K562 (cell line): ENCODE measurements around the gene CHST15. TPM values are rescaled to one million over a fixed set of nuclear protein-coding genes. Genes with fewer than 3 reads are reported as not detected.

Experiments used
- ATAC-seq: fragments of 200-7000 bp; cut with Tn5 transposase; 3 replicates; pipeline ENCODE4 v1.9.1; 2020; ENCODE audit warnings: moderate library complexity
- BruUV-seq: library from RNA; stranded (reverse); fragments of 400-500 nt; replicated peaks from 2 replicates; lab custom pipeline; 2021; lab: Mats Ljungman, UMichigan
- CTCF ChIA-PET: fragments of 300-600 bp; formaldehyde crosslinking; extraction: SDS; loops from one replicate; lab custom pipeline; 2021; ENCODE audit warnings: low intra/inter-chr PET ratio; lab: Yijun Ruan, JAX
- POLR2A ChIA-PET: fragments of 300-600, 350-650 bp; sonication (Branson Sonifier 250); formaldehyde crosslinking; extraction: SDS; loops from one replicate; lab custom pipeline; 2021; ENCODE audit warnings: antibody characterized with exemption, inconsistent platforms; lab: Yijun Ruan, JAX
- DNase-seq, 4 experiments: peaks; one replicate each; pipeline versions ENCODE4 v3.0.0 to v3.0.0-alpha.2; 2011 to 2018; ENCODE audit warnings: low spot score in 3 of 4, mixed read lengths in 3 of 4; ENCODE audit errors: extremely low read depth in 1 of 4
- FAIRE-seq: peaks from 2 replicates; lab custom pipeline; 2011; peaks lifted over from hg19 to GRCh38; lab: Jason Lieb, UNC
- H2AFZ ChIP-seq: 2 replicates; pipeline ENCODE4 v1.6.0; 2011; ENCODE audit warnings: low read depth, low read length, control low read depth, inconsistent platforms
- H3K27ac ChIP-seq: fragments of 200-600 bp; 3 replicates; pipeline ENCODE4 v1.8.0; 2011; ENCODE audit warnings: low read depth, mild to moderate bottlenecking, control low read depth, inconsistent platforms, low read length, moderate library complexity, mixed read lengths; ENCODE audit errors: extremely low read depth
- H3K27me3 ChIP-seq, 2 experiments: fragments of 300-600 bp in 1 of 2; 2 replicates in 1 of 2; 3 replicates in 1 of 2; pipeline versions ENCODE4 v1.6.0 to v1.8.0; 2011; ENCODE audit warnings: inconsistent platforms in 2 of 2, low read length in 2 of 2, mild to moderate bottlenecking in 1 of 2, mixed read lengths in 1 of 2, moderate library complexity in 1 of 2; ENCODE audit not compliant: control insufficient read depth in 2 of 2, insufficient read depth in 2 of 2
- H3K36me3 ChIP-seq: fragments of 300-600 bp; 3 replicates; pipeline ENCODE4 v1.8.0; 2011; ENCODE audit warnings: mild to moderate bottlenecking, low read length, inconsistent platforms; ENCODE audit not compliant: control insufficient read depth, insufficient read depth
- H3K4me1 ChIP-seq, 2 experiments: fragments of 200-600 bp in 1 of 2; replicated peaks in 1 of 2; 2 replicates in 1 of 2; 3 replicates in 1 of 2; pipeline versions ENCODE4 v1.5.1 to v1.8.0; 2011; ENCODE audit warnings: inconsistent platforms in 2 of 2, low read length in 2 of 2, mild to moderate bottlenecking in 1 of 2, mixed read lengths in 1 of 2, moderate library complexity in 1 of 2; ENCODE audit not compliant: control insufficient read depth in 2 of 2, insufficient read depth in 2 of 2
- H3K4me2 ChIP-seq: 2 replicates; pipeline ENCODE4 v1.6.1; 2011; ENCODE audit warnings: low read length, control low read depth, inconsistent platforms, mixed read lengths; ENCODE audit not compliant: insufficient read depth
- H3K4me3 ChIP-seq: fragments of 200-600 bp; sonication (generic), shearing (Covaris generic); 2 replicates; pipeline ENCODE4 v1.5.1; 2016; ENCODE audit warnings: control low read depth, inconsistent platforms
- H3K79me2 ChIP-seq: fragments of 200-600 bp; 3 replicates; pipeline ENCODE4 v1.8.0; 2011; ENCODE audit warnings: low read length, inconsistent platforms; ENCODE audit not compliant: control insufficient read depth, insufficient read depth
- H3K9ac ChIP-seq, 2 experiments: 2 replicates each; pipeline versions ENCODE4 v1.6.0 to v1.6.1; 2011; ENCODE audit warnings: low read depth in 2 of 2, low read length in 2 of 2, control low read depth in 1 of 2, inconsistent platforms in 1 of 2, mild to moderate bottlenecking in 1 of 2, mixed read lengths in 1 of 2; ENCODE audit not compliant: insufficient read depth in 1 of 2
- H3K9me1 ChIP-seq: one replicate; pipeline ENCODE4 v1.6.0; 2011; ENCODE audit warnings: inconsistent platforms, mild to moderate bottlenecking, low read length, moderate library complexity; ENCODE audit not compliant: control insufficient read depth, insufficient read depth
- H3K9me3 ChIP-seq: replicated peaks from 2 replicates; pipeline ENCODE4 v1.5.1; 2011; ENCODE audit warnings: low read depth, low read length, inconsistent platforms; ENCODE audit not compliant: control insufficient read depth, insufficient read depth
- H4K20me1 ChIP-seq: replicated peaks from 2 replicates; pipeline ENCODE4 v1.6.1; 2011; ENCODE audit warnings: low read length, inconsistent platforms, mixed read lengths; ENCODE audit not compliant: control insufficient read depth, insufficient read depth
- E2F3 ChIP-seq: fragments of 250-450 bp; sonication (Bioruptor Pico); IDR thresholded peaks from 2 replicates; pipeline ENCODE4 v1.4.0; 2020; ENCODE audit warnings: mild to moderate bottlenecking
- GTF2A2 ChIP-seq: IDR thresholded peaks from 2 replicates; pipeline ENCODE4 v1.6.1; 2016; ENCODE audit warnings: mild to moderate bottlenecking, missing genetic modification characterization, missing compliant biosample characterization
- HNRNPH1 ChIP-seq: fragments of 200-400 bp; formaldehyde crosslinking; optimal IDR thresholded peaks from 2 replicates; pipeline ENCODE3; 2017; ENCODE audit warnings: low read depth, mild to moderate bottlenecking, low read length, moderate library complexity
- NR4A1 ChIP-seq, 2 experiments: fragments of 250-450 bp in 1 of 2; fragments of 450-650 bp in 1 of 2; sonication (Bioruptor Pico) in 1 of 2; IDR thresholded peaks; 2 replicates each; pipeline versions ENCODE4 v1.4.0 to v1.6.1; 2016 to 2020; ENCODE audit warnings: mild to moderate bottlenecking in 2 of 2, missing compliant biosample characterization in 1 of 2, missing genetic modification characterization in 1 of 2, moderate library complexity in 1 of 2
- ZNF232 ChIP-seq: sonication (generic); formaldehyde crosslinking; IDR thresholded peaks from 2 replicates; pipeline ENCODE4 v1.8.0; 2022; ENCODE audit warnings: mild to moderate bottlenecking, missing genetic modification reagents
- ZNF696 ChIP-seq: fragments of 250-450 bp; sonication (Bioruptor Pico); conservative IDR thresholded peaks from 2 replicates; pipeline ENCODE4 v1.4.0; 2020; ENCODE audit warnings: mild to moderate bottlenecking, moderate library complexity
- WGBS: fragments of 100-300 bp; shearing (Covaris generic); methylation state at CpG from one replicate; pipeline ENCODE4 v1.1.6; 2016; ENCODE audit warnings: low coverage, mixed read lengths; ENCODE audit not compliant: insufficient coverage; ENCODE audit errors: missing lambda C conversion rate; 5-methylcytosine and 5-hydroxymethylcytosine counted together
- in situ Hi-C: fragments of 300-500 bp; cut with MboI; formaldehyde crosslinking; loops from 4 replicates; pipeline ENCODE4 v1.15.0; 2018; ENCODE audit warnings: inconsistent platforms, mixed read lengths
- intact Hi-C: fragments of 100-400 bp; cut with micrococcal nuclease; formaldehyde crosslinking; loops from 2 replicates; pipeline ENCODE4 v1.14.2; 2022
- polyA plus RNA-seq, 8 experiments: library from polyadenylated mRNA; depleted of rRNA in 4 of 8; stranded (reverse) in 5 of 8; unstranded in 3 of 8; fragments of >200 nt; fragmentation: Nextera tagmentation in 2 of 8; fragmentation: Illumina TruSeq in 1 of 8; extraction: Ambion mirVana in 2 of 8; extraction: Trizol in 1 of 8; gene quantifications; 2 replicates each; pipeline versions ENCODE4 v1.2.1 to v1.2.3, GENCODE V29; 2011 to 2014; ENCODE audit warnings: inconsistent platforms in 1 of 8, missing spikeins in 1 of 8
- total RNA-seq, 7 experiments: library from RNA; depleted of rRNA in 6 of 7; stranded (reverse); fragments of >200 nt in 6 of 7; fragmentation: Illumina TruSeq in 2 of 7; extraction: Trizol in 2 of 7; gene quantifications; 2 replicates each; pipeline versions ENCODE4 v1.2.1 to v1.2.3, GENCODE V29; 2011 to 2021; ENCODE audit warnings: low replicate concordance in 1 of 7
- TF ChIP-seq, protein P1 (sequence below): fragments of 250-450 bp; sonication (Bioruptor Pico); IDR thresholded peaks from 2 replicates; pipeline ENCODE4 v1.5.0; 2021; ENCODE audit warnings: mild to moderate bottlenecking, moderate library complexity
- TF ChIP-seq, protein P2 (sequence below): sonication (generic); formaldehyde crosslinking; IDR thresholded peaks from 2 replicates; pipeline ENCODE4 v1.9.0; 2022; ENCODE audit warnings: mild to moderate bottlenecking, missing genetic modification reagents

The CHST15 gene
- total and polyA plus RNA-seq, 9 of the 15 experiments (the other 6 are each of a cell fraction or from before 2014, with no cell fraction given) = 0.04 to 0.16 (median 0.08) TPM

DNA sequence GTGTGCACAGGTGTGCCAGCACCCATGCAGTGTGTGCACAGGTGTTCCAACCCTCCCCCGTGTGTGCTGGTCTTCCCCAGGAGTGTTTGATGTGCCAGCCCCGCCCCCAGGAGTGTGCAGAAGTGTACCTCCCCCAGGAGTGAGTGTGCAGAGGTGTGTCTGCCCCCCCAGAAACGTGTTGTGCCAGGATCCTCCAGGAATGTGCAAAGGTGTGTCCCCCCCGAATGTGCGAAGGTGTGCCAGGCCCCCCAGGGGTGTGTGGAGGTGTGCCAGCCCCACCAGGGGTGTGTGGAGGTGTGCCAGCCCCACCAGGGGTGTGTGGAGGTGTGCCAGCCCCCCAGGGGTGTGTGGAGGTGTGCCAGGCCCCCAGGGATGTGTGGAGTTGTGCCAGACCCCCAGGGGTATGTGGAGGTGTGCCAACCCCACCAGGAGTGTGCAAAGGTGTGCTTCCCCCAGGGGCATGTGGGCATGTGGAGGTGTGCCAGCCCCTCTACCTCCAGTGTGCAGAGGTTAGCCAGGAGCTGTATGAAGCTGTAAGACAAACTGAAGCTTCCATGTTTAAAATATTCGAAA lies 33.2 kb downstream of the CHST15 start (continued):
- TF ChIP-seq HNRNPH1 = no peak
- TF ChIP-seq E2F3 (CRISPR knock-in tag) = no peak

DNA sequence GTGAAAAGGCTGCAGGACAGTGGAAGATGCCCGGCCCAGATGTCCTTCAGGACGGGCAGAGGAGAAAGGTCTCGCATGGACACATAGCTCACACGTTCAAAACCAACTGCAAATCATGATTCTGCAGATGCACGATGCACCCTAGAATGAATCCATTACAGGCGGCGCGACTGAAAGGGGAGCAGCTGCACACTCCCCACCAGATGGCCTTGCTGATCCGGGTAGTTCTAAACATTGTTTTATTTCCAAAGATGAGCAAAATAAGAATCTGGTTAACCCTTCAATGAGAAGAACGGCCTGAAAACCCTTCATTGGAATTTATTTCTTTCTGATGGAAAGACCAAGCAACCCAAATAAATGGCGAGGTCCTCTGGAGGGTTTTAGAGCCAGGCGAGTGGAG lies 33.8 kb downstream of the CHST15 start:
- ATAC-seq (no peak), FAIRE-seq (no peak), DNase-seq (no peak)
- H4K20me1 ChIP-seq = no peaks in the 10 kb centered on the region
- POLR2A ChIA-PET = no interaction called here
- no peaks in the 10 kb centered on the region for H3K4me1 ChIP-seq
- no peak overlapping the region for H3K27ac ChIP-seq
- intact Hi-C loops = no loop called here
- TF ChIP-seq NR4A1 (CRISPR knock-in tag; IDR thresholded peaks at IDR 0.05) (no peak), NR4A1 (tag; IDR thresholded peaks at IDR 0.05) (no peak), ZNF232 (CRISPR knock-in tag) (no peak), GTF2A2 (tag) (no peak), ZNF696 (CRISPR knock-in tag) (no peak)
- TF ChIP-seq, protein P1, sequence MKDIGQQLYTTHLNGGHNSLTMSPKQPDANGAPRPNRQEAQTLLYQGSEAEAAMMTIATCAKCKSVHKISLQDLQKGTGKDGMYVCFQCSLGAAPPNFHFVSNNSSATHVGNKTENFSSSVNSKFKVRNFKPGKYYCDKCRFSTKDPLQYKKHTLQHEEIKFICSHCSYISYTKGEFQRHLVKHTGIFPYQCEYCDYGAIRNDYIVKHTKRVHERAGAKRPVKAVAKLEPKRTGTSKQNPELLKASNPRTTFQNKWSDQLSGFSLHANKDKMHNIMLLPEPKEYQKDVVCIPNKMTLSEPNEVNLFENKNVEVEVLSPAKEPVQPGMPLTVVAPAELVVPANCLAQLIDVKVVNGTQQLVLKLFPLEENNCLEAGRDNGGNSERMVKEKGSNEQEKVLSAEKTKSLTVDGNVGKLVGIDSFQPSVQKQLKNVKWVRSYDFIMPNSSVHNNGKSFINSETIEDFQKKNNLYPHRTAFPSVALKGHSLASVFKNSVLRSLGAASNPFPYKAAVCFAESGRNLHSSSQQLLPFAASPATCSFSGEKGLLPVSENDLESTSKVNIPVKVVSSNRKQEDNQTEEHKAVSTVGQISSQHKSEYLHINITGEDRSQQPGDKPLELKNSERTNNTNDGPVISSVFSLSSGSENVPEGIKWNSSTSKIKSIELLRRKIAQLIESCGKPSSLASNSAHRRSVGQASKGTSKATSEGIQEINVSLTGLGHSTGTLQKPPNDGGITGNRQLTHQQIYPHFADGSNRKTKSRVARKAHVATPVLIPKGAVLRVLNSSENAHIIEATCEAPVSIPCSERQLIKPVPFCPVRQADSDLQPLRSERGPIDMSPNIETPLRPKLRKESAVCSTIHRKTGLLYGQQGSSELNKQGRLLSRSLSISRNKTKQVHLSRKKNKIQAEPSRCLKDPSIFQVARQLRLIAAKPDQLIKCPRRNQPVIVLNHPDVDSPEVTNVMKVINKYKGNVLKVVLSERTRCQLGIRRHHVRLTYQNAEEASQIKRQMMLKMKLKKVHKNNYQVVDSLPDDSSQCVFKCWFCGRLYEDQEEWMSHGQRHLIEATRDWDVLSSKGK = no peak
- TF ChIP-seq, protein P2, sequence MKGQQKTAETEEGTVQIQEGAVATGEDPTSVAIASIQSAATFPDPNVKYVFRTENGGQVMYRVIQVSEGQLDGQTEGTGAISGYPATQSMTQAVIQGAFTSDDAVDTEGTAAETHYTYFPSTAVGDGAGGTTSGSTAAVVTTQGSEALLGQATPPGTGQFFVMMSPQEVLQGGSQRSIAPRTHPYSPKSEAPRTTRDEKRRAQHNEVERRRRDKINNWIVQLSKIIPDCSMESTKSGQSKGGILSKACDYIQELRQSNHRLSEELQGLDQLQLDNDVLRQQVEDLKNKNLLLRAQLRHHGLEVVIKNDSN (CRISPR knock-in tag) = no peak
- H3K9me1 ChIP-seq = no peaks in the 10 kb centered on the region
- no peak overlapping the region for H3K4me2 ChIP-seq
- H3K9ac ChIP-seq = no peak overlapping the region
- no TSS peak for BruUV-seq
- 1% methylated on average over 8 of the region's 12 CpGs for WGBS
- H3K79me2 ChIP-seq = no peaks in the 10 kb centered on the region
- H3K9me3 ChIP-seq = no peaks in the 10 kb centered on the region
- H3K4me3 ChIP-seq = no peak overlapping the region
- CTCF ChIA-PET = no interaction called here
- H3K36me3 ChIP-seq = no peaks in the 10 kb centered on the region
- in situ Hi-C loops = no loop called here
- H3K27me3 ChIP-seq = peaks cover 0 to 45% of the 10 kb centered on the region in 2 experiments; a peak in 4 of 5 replicates
- no peak overlapping the region for H2AFZ ChIP-seq
